CD4-positive, alpha-beta T cell treated with Interleukin-10 for 1 hour (primary cell): ENCODE measurements around the gene SDF2L1.
"Not testable (repeated sequence)": the region's sequence is repeated elsewhere in the genome, so short reads cannot be mapped to it uniquely, and the experiment has no call there.

Experiments
- DNase-seq: peaks from one replicate; pipeline ENCODE4 v3.0.0-alpha.2; 2020

SDF2L1 gene

GRCh38 chr22:21641789-21642583 lies at the start of gene SDF2L1:
SDF2L1 (plus strand) TSS chr22:21642302; CDS start chr22:21642337, 35 bp downstream.
- DNase-seq = peak; percentile 99

- DNase-seq = no peak
Observed at GRCh38 chr22:21592422-21592821, 49.7 kb upstream of the SDF2L1 start.

GRCh38 chr22:21593406-21594232 lies 48.5 kb upstream of the SDF2L1 start:
- no peak for DNase-seq

- no peak for DNase-seq
Observed at GRCh38 chr22:21594865-21595452, 47.1 kb upstream of the SDF2L1 start.

GRCh38 chr22:21596356-21597135 lies 45.6 kb upstream of the SDF2L1 start:
- not testable (repeated sequence) for DNase-seq

- no peak for DNase-seq
Observed at GRCh38 chr22:21598302-21598701, 43.8 kb upstream of the SDF2L1 start.

GRCh38 chr22:21599053-21599893 lies 42.8 kb upstream of the SDF2L1 start:
- DNase-seq = no peak

- DNase-seq = no peak
Observed at GRCh38 chr22:21602579-21602978, 39.5 kb upstream of the SDF2L1 start.

GRCh38 chr22:21603973-21604372 lies 38.1 kb upstream of the SDF2L1 start:
- no peak for DNase-seq

GRCh38 chr22:21605887-21606564 lies 36.1 kb upstream of the SDF2L1 start:
- no peak for DNase-seq

- DNase-seq = no peak
Observed at GRCh38 chr22:21606775-21607174, 35.3 kb upstream of the SDF2L1 start.

- not testable (repeated sequence) for DNase-seq
Observed at GRCh38 chr22:21609556-21610157, 32.4 kb upstream of the SDF2L1 start.

GRCh38 chr22:21611210-21611977 lies 30.7 kb upstream of the SDF2L1 start:
- DNase-seq = no peak

- no peak for DNase-seq
Observed at GRCh38 chr22:21612858-21613257, 29.2 kb upstream of the SDF2L1 start.

- DNase-seq = no peak
Observed at GRCh38 chr22:21613553-21614233, 28.4 kb upstream of the SDF2L1 start.

- DNase-seq = no peak
Observed at GRCh38 chr22:21615731-21616130, 26.4 kb upstream of the SDF2L1 start.

- DNase-seq = not testable (repeated sequence)
Observed at GRCh38 chr22:21617337-21617736, 24.8 kb upstream of the SDF2L1 start.

- no peak for DNase-seq
Observed at GRCh38 chr22:21621025-21621424, 21.1 kb upstream of the SDF2L1 start.
